CD4-positive, alpha-beta T cell treated with Interleukin-15 for 1 hour (primary cell): ENCODE results near the gene LRP1.

Source experiments
- DNase-seq: peaks from one replicate; pipeline ENCODE4 v3.0.0-alpha.2; 2020

The LRP1 gene

GRCh38 chr12:57178213-57178612, 49.9 kb downstream of the LRP1 start:
- DNase-seq = no peak

DNA sequence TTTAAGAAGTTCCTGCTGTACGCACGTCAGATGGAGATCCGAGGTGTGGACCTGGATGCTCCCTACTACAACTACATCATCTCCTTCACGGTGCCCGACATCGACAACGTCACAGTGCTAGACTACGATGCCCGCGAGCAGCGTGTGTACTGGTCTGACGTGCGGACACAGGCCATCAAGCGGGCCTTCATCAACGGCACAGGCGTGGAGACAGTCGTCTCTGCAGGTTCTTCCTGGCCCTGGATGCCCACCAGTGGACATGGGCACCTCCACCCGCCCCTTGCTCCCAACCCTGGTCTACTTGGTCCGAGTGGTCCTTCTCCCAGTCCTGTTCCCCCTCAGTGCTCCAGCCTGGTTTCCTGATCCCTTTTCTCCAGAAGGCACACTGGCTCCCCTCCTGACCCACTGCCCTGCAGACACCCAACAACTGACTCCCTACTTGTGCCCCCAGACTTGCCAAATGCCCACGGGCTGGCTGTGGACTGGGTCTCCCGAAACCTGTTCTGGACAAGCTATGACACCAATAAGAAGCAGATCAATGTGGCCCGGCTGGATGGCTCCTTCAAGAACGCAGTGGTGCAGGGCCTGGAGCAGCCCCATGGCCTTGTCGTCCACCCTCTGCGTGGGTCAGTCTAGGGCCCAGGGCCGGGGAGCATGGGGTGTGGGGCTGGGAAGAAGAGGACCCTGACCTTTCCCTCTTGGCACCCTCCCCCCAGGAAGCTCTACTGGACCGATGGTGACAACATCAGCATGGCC, 51.2 kb downstream of the LRP1 start:
- DNase-seq = no peak

GRCh38 chr12:57180321-57180989, 52.2 kb downstream of the LRP1 start:
- no peak for DNase-seq

- no peak for DNase-seq
These were observed 52.8 kb downstream of the LRP1 start for GRCh38 chr12:57181072-57181471.

DNA sequence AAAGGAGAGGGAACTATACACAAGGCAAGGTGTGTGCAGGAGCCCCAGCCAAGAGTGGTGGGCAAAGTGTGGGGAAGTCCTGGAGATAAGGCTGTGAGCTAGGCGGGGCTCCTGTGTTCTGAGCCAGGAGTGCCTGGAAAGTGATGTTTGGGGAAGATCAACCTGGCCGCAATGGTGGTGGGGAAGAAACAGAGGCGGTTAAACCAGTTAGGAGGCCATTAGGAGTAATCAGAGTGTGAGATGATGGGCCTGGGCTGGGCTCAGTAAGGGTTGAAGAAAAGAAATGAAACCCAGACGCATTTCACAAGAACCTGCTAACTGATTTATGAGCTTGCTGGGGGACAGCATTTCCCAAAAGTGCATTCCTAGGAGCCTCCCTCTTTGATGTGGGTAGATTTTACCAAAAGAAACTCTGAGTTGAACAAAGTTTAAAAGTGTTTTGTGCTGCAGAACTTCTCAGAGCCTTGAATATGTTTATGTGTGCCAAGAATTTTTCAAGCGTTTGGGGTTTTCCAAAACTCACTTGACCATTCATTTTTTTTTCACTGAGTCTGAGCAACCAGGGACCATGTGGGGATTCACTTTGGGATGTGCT, 53.4 kb downstream of the LRP1 start:
- no peak for DNase-seq

DNA sequence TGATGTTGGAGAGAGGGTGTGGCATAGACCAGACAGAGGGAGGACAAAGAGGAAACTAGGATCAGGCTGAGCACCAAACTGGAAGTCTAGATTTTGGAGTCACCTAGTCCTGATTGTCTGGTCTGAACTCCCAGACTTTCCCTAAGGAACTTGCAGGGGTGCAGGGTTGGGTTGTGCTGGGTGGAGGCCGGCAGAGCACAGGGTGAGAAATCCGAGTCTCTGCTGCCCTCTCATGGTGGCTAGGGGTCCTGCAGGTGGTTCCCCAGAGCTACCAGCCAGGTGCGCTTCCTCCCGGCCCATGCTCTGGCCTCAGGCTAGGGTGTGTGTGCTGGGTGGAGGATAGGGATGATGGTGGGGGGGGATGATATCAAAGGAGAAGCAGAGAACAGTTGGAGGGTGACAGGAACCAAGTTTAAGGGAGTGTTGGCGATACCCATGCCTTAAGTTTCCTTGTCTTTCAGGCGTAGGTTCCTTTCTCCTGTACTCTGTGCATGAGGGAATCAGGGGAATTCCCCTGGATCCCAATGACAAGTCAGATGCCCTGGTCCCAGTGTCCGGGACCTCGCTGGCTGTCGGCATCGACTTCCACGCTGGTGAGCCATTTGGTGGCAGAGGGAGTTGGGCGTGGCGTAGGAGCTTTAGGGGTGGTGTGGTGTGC, 54.8 kb downstream of the LRP1 start:
- peak; percentile 72 for DNase-seq

GRCh38 chr12:57183939-57184725, 55.8 kb downstream of the LRP1 start:
- DNase-seq = no peak

GRCh38 chr12:57185403-57185802, 57.1 kb downstream of the LRP1 start:
- no peak for DNase-seq

DNA sequence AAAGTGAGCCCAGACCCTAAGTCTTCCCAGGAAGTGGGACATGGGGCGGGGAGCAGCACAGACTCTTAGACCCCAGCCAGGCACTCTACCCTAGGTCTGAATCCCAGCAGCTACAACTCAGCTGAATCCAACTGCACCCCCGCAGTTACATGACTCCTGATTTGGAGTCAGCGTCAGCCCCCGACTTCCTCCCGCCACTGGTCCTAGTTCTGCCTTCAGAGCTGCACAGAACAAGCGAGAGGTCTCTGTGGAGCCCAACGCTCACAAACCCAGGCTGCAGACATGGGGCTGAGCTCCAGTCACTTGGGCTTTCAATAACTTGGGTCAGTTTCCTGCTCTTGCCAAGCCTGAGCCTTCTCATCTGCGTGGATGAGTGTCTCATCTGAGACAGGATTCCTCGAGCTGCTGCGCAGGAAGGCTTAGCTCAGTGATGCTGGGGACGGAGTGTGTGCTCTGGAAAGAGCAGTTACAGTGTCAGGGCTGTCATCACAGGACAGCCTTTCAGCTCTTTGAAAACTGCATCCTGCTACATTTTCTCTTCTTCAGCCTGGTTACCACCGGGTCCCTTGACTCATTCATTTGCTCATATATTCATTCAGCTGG, 57.7 kb downstream of the LRP1 start:
- DNase-seq = no peak

DNA sequence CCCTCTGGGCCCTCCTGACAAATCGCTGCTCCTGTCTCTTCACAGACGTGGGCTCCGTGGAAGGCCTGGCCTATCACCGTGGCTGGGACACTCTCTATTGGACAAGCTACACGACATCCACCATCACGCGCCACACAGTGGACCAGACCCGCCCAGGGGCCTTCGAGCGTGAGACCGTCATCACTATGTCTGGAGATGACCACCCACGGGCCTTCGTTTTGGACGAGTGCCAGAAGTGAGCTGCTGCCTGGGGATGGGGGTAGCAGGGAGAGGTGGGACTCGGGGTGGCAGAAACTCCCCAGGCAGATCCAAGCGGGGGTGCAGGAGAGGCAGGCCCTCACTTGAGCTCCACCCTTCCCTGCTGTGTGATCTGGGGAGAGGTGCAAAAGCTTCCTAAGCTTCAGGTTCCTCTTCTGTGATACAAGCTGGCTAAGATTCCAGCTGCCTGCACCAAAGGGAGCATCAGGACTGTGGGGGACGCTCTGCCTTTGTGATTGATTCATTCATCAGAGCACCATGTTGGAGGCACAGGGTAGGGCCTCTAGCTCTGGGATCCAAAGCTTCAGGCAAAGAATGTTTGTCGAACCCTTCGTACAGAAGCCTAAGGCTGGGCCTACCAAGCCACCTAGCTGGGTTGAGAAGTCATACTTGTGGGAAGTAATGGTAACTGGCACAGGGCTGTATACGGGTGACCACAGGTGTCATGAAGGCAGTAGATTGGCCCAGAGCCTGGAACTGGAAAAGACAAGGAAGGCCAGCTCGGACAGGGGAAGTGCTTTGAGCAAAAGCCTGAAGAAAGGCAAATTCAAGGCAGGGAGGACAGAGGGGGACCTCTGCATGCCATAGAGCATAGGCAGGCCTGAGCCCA, 59.2 kb downstream of the LRP1 start:
- no peak for DNase-seq

GRCh38 chr12:57188090-57188425, 59.8 kb downstream of the LRP1 start:
- no peak for DNase-seq

DNA sequence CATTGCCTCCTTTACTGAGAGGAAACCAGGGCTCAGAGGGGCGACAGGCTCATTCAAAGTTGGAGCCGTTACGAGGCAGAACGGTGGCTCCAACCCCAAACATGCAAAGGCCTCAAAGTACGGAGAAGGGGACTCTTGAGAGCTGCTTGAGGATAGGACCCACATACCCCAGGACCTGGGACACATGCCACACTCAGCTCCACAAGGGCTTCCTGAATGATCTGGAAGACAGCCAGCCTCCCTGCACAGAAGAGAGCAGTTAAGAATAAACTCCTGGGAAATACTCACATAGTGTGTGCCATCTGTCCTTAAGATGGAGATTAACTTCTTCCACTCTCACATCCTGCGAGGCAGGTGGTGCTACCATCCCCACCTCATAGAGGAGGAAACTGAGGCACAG, 61.8 kb downstream of the LRP1 start:
- DNase-seq = no peak

GRCh38 chr12:57190821-57191220, 62.5 kb downstream of the LRP1 start:
- DNase-seq = no peak

DNA sequence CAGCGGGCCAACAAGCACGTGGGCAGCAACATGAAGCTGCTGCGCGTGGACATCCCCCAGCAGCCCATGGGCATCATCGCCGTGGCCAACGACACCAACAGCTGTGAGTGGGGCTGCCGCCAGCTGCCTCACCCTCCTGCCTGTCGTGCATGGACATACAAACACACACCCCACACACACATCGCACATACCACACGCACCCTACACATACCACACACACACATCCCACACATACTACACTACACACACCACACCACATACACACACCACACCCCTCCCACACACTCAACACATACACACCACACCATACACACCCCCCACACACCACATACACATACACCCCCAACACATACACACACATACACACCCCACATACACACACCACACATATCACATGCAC, 63.1 kb downstream of the LRP1 start:
- DNase-seq = no peak

- no peak for DNase-seq
These were observed 64.6 kb downstream of the LRP1 start for GRCh38 chr12:57192920-57193319.

DNA sequence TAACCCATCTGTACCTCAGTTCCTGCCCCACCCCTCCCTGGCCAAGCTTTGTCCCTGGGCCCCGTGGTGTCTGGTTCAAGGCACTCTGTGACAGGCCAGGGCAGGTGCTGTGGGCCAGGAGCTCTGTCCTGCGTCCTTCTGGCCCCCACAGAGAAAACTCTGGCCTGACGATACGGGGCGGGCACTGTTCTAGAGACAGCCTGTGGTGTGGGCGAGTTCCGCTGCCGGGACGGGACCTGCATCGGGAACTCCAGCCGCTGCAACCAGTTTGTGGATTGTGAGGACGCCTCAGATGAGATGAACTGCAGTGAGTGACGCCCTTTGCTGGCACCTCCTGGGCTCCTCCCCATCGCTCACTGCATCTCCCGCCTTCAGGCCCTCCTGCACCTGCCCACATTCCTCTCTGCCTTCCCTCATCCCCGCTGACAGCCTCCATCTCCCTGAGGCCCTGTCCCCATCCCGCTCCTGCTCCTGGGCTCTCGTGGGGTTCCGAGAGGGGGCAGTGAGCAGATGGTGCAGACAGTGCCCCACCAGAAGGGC, 65.5 kb downstream of the LRP1 start:
- no peak for DNase-seq

DNA sequence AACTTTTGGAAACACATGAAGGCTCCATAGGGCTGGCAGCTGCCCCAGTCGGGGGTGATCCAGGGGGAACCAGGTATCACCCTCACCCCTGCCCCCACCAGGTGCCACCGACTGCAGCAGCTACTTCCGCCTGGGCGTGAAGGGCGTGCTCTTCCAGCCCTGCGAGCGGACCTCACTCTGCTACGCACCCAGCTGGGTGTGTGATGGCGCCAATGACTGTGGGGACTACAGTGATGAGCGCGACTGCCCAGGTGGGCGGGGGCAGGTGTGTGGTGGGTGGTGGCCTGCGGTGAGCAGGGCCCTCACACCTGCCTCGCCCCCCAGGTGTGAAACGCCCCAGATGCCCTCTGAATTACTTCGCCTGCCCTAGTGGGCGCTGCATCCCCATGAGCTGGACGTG, 66.0 kb downstream of the LRP1 start:
- DNase-seq = no peak

GRCh38 chr12:57195186-57195585, 66.9 kb downstream of the LRP1 start:
- DNase-seq = no peak

- no peak for DNase-seq
These were observed 67.5 kb downstream of the LRP1 start for GRCh38 chr12:57195611-57196371.

GRCh38 chr12:57196439-57196838, 68.2 kb downstream of the LRP1 start:
- no peak for DNase-seq

- no peak for DNase-seq
These were observed 68.7 kb downstream of the LRP1 start for GRCh38 chr12:57196956-57197355.
